Activated naive CD4-positive, alpha-beta T cell treated with anti-CD3 and anti-CD28 coated beads, Interleukin-2, amount 50 U/mL, for 24 hours (primary cell): Measurements from ENCODE around the gene PAFAH1B2.

ENCODE experiments used
- H3K27ac Mint-ChIP-seq: one replicate; pipeline ENCODE4 v1.8.0; 2021; ENCODE audit warnings: mild to moderate bottlenecking, mixed read lengths
- H3K27me3 Mint-ChIP-seq: one replicate; pipeline ENCODE4 v1.8.0; 2021; ENCODE audit warnings: mixed read lengths
- H3K36me3 Mint-ChIP-seq: one replicate; pipeline ENCODE4 v1.8.0; 2021; ENCODE audit warnings: mixed read lengths
- H3K4me1 Mint-ChIP-seq: one replicate; pipeline ENCODE4 v1.8.0; 2021; ENCODE audit warnings: mixed read lengths
- H3K4me3 Mint-ChIP-seq: one replicate; pipeline ENCODE4 v1.8.0; 2021; ENCODE audit warnings: mild to moderate bottlenecking, mixed read lengths
- H3K9me3 Mint-ChIP-seq: one replicate; pipeline ENCODE4 v1.8.0; 2021; ENCODE audit warnings: mixed read lengths

PAFAH1B2 gene

DNA sequence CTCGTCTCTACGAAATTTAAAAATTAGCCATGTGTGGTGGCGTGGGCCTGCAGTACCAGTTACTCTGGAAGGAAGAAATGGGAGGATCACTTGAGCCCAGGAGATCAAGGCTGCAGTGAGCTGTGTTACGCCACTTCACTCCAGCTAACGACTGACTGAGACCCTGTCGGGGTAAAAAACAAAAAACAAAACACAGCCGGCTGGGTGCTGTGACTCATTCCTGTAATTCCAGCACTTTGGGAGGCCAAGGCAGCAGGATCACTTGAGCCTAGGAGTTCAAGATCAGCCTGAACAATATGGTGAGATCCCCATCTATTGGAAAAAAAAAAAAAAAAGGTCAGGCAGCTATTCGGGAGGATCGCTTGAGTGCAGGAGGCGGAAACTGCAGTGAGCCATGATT is 2.4 kb downstream of the PAFAH1B2 start:
- no peaks in the 10 kb centered on the region for H3K9me3 Mint-ChIP-seq
- peak overlapping the region; percentile 100 for H3K4me3 Mint-ChIP-seq
- peaks cover 50% of the 10 kb centered on the region for H3K4me1 Mint-ChIP-seq
- no peaks in the 10 kb centered on the region for H3K27me3 Mint-ChIP-seq
- H3K27ac Mint-ChIP-seq, result no peak overlapping the region
- H3K36me3 Mint-ChIP-seq, result peaks cover 4% of the 10 kb centered on the region

DNA sequence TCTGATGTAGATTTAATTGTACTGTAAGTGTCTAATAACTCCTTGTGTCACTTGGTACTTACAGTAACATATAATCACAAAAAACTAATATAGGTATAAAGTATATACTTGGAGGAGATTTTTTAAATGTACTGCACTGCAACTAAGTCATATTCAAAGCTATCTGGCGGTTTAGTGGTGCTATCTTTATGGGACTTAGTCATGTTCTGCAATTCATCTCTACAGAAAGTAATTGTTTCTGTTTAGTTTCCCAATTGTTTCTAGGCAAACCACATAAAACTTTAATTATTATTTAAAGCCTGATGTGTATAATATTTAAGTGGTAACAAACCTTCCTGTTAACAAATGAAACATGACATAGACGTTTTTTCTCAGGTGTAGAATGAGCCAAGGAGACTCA is 8.0 kb downstream of the PAFAH1B2 start:
- no peaks in the 10 kb centered on the region for H3K9me3 Mint-ChIP-seq
- peaks cover 6% of the 10 kb centered on the region for H3K36me3 Mint-ChIP-seq
- H3K27me3 Mint-ChIP-seq, result no peaks in the 10 kb centered on the region
- H3K27ac Mint-ChIP-seq, result no peak overlapping the region
- H3K4me3 Mint-ChIP-seq, result no peak overlapping the region
- peaks cover 36% of the 10 kb centered on the region for H3K4me1 Mint-ChIP-seq

DNA sequence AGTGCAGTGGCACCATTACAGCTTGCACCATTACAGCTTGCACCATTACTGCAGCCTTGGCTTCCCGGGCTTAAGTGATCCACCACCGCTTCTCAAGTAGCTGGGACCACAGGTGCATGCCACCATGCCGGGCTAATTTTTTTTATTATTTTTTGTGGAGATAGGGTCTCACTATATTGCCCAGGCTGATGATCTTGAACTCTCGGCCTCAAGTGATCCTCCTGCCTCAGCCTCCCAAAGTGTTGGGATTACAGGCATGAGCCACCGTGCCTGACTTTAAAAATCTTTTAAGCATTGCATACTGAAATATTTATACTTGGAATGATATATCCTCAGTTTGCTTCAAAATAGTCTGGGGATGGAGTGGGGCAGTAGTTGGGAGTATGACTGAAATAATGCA is 10.4 kb downstream of the PAFAH1B2 start:
- Mint-ChIP-seq H3K36me3 (peaks cover 7% of the 10 kb centered on the region), H3K27ac (no peak overlapping the region), H3K4me1 (peaks cover 38% of the 10 kb centered on the region), H3K9me3 (no peaks in the 10 kb centered on the region), H3K4me3 (no peak overlapping the region), H3K27me3 (no peaks in the 10 kb centered on the region)

GRCh38 chr11:117157507-117157906 is 13.4 kb downstream of the PAFAH1B2 start:
- peaks cover 26% of the 10 kb centered on the region for H3K4me1 Mint-ChIP-seq
- H3K4me3 Mint-ChIP-seq, result no peak overlapping the region
- peak overlapping the region; percentile 35 for H3K27ac Mint-ChIP-seq
- H3K36me3 Mint-ChIP-seq, result peaks cover 2% of the 10 kb centered on the region
- no peaks in the 10 kb centered on the region for H3K27me3 Mint-ChIP-seq
- H3K9me3 Mint-ChIP-seq, result no peaks in the 10 kb centered on the region

DNA sequence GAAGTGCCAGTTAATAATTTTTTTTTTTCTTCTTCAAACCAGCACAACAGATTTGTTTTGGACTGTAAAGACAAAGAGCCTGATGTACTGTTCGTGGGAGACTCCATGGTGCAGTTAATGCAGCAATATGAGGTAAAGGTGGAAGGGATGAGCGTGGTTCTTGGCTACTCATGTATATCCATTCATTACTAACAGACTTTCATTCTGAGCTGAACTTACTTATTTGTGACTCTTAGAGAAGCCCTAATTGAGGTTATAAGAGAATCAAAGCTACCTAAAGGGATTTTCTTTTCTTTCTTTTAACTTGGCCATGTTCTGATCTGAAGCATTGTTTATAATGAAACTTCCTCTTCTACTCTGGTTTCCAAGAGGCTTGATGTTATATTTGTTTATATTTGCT is 15.8 kb downstream of the PAFAH1B2 start:
- Mint-ChIP-seq H3K9me3 (no peaks in the 10 kb centered on the region), H3K4me1 (peaks cover 20% of the 10 kb centered on the region), H3K27me3 (no peaks in the 10 kb centered on the region), H3K36me3 (peaks cover 2% of the 10 kb centered on the region), H3K4me3 (no peak overlapping the region), H3K27ac (peak overlapping the region; percentile 55)

GRCh38 chr11:117160826-117161225 is 16.7 kb downstream of the PAFAH1B2 start:
- Mint-ChIP-seq H3K27ac (peak overlapping the region; percentile 43), H3K4me3 (no peak overlapping the region), H3K27me3 (no peaks in the 10 kb centered on the region), H3K4me1 (peaks cover 23% of the 10 kb centered on the region), H3K36me3 (peaks cover 5% of the 10 kb centered on the region), H3K9me3 (no peaks in the 10 kb centered on the region)

DNA sequence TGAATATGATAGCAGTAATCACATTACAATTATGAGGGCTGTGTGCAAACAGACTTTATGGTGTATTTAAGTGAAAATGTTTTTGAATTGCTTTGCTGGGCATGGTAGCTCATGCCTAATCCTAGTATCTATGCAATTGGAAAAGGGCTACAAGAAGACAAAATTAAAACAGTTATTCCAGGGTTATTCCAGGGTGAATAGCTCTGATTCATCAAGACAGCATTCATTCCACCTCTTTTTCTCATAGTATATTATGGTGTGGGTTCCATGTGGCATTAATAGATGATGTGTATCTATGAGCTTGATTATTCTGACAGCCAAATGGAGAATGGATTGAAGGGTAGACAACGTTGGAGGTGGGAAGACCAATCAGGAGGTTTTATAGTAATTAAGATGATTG is 22.4 kb downstream of the PAFAH1B2 start:
- Mint-ChIP-seq H3K27ac (no peak overlapping the region), H3K36me3 (peaks cover 3% of the 10 kb centered on the region), H3K9me3 (no peaks in the 10 kb centered on the region), H3K4me3 (no peak overlapping the region), H3K27me3 (no peaks in the 10 kb centered on the region), H3K4me1 (peaks cover 4% of the 10 kb centered on the region)

- no peaks in the 10 kb centered on the region for H3K9me3 Mint-ChIP-seq
- H3K36me3 Mint-ChIP-seq, result peaks cover 3% of the 10 kb centered on the region
- H3K27ac Mint-ChIP-seq, result no peak overlapping the region
- no peak overlapping the region for H3K4me3 Mint-ChIP-seq
- no peaks in the 10 kb centered on the region for H3K27me3 Mint-ChIP-seq
- peaks cover 19% of the 10 kb centered on the region for H3K4me1 Mint-ChIP-seq
These were observed 25.6 kb downstream of the PAFAH1B2 start for GRCh38 chr11:117169736-117170135.

GRCh38 chr11:117170210-117170609 is 26.1 kb downstream of the PAFAH1B2 start:
- Mint-ChIP-seq H3K27ac (peak overlapping the region; percentile 23), H3K9me3 (no peaks in the 10 kb centered on the region), H3K36me3 (peaks cover 3% of the 10 kb centered on the region)

DNA sequence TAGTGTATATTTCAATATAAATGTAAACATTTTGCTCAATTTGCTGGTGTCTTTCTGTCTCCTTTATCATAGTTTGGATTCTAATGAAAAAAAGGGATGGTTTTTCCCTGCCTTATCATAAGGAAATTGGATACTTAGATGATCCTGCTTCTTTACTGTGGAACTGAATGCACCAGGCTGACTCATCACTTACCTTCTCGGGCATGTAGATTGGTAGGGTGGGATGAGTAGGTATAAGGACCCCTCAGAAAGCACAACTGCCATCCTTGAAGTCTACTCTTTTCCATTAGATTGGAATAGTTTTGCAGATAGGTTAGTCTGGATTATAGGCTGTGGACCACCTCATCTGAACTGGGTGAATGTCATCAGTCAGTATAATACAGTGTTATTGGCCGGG is 26.9 kb downstream of the PAFAH1B2 start:
- no peaks in the 10 kb centered on the region for H3K36me3 Mint-ChIP-seq
- peak overlapping the region; percentile 51 for H3K27ac Mint-ChIP-seq

More at GRCh38 chr11:117170210-117170609, 26.1 kb downstream of the PAFAH1B2 start:
- H3K4me1 Mint-ChIP-seq, result peaks cover 19% of the 10 kb centered on the region
- no peaks in the 10 kb centered on the region for H3K27me3 Mint-ChIP-seq
- H3K4me3 Mint-ChIP-seq, result no peak overlapping the region

DNA sequence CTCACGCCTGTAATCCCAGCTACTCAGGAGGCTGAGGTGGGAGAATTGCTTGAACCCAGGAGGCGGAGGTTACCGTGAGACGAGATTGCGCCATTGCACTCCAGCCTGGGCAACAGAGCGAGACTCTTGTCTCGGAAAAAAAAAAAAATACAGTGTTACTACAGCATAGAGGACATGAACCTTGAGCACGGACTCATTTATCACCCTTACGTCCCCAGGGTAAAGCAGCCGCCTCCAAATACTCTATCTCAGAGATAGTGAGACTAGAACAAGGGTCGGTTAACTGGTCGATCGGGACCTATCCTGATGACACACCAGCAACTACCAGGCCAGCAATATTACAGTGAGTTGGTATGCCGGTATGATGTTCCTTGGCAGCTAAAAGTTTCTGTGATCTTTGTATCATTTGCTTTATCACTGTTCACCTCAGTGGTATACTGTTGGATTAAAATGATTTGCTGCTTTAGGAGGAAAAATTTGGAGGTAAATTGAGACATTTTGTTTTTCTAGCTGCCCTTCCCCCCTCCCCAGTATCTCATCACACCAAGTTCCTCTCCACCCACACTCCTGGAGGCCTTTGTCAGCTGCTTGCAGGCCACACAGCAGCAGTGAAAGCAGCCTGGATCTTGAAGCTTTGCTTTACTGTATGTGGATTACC is 27.4 kb downstream of the PAFAH1B2 start:
- Mint-ChIP-seq H3K4me1 (peaks cover 15% of the 10 kb centered on the region), H3K36me3 (no peaks in the 10 kb centered on the region), H3K27ac (no peak overlapping the region)

More for the DNA sequence above, 26.9 kb downstream of the PAFAH1B2 start:
- H3K4me1 Mint-ChIP-seq, result peaks cover 15% of the 10 kb centered on the region
- H3K4me3 Mint-ChIP-seq, result no peak overlapping the region
- no peaks in the 10 kb centered on the region for H3K9me3 Mint-ChIP-seq
- no peaks in the 10 kb centered on the region for H3K27me3 Mint-ChIP-seq

GRCh38 chr11:117172724-117173421 is 28.8 kb downstream of the PAFAH1B2 start:
- peak overlapping the region; percentile 41 for H3K27ac Mint-ChIP-seq

More for the DNA sequence above, 27.4 kb downstream of the PAFAH1B2 start:
- Mint-ChIP-seq H3K4me3 (no peak overlapping the region), H3K9me3 (no peaks in the 10 kb centered on the region), H3K27me3 (no peaks in the 10 kb centered on the region)

DNA sequence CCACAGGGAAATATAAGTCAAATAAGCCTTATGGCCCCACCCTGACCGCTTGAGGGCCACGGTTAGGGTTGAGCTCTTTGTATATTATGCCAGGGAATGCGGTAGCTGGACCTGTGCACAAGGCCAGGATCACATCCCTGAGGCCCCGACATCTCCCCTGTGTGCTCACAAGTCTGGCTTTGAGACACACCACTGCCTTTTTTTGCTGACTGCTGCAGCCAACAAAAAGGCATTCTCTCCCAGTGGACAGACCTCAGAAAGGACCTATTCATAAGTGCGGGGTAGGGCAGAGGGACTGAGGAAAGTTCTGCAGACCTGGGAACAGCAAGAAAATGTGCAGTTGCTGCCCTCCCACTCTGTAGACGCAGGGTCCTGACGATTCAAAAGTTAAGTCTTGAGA is 31.0 kb downstream of the PAFAH1B2 start:
- Mint-ChIP-seq H3K27me3 (no peaks in the 10 kb centered on the region), H3K9me3 (no peaks in the 10 kb centered on the region), H3K27ac (no peak overlapping the region), H3K4me3 (no peak overlapping the region), H3K4me1 (peaks cover 32% of the 10 kb centered on the region), H3K36me3 (no peaks in the 10 kb centered on the region)

More at GRCh38 chr11:117172724-117173421, 28.8 kb downstream of the PAFAH1B2 start:
- no peaks in the 10 kb centered on the region for H3K27me3 Mint-ChIP-seq
- no peaks in the 10 kb centered on the region for H3K36me3 Mint-ChIP-seq
- no peaks in the 10 kb centered on the region for H3K9me3 Mint-ChIP-seq
- peaks cover 19% of the 10 kb centered on the region for H3K4me1 Mint-ChIP-seq
- no peak overlapping the region for H3K4me3 Mint-ChIP-seq

- Mint-ChIP-seq H3K9me3 (no peaks in the 10 kb centered on the region), H3K4me3 (no peak overlapping the region), H3K4me1 (peaks cover 39% of the 10 kb centered on the region), H3K36me3 (no peaks in the 10 kb centered on the region), H3K27ac (no peak overlapping the region), H3K27me3 (no peaks in the 10 kb centered on the region)
These were observed 31.7 kb downstream of the PAFAH1B2 start for GRCh38 chr11:117175781-117176180.

DNA sequence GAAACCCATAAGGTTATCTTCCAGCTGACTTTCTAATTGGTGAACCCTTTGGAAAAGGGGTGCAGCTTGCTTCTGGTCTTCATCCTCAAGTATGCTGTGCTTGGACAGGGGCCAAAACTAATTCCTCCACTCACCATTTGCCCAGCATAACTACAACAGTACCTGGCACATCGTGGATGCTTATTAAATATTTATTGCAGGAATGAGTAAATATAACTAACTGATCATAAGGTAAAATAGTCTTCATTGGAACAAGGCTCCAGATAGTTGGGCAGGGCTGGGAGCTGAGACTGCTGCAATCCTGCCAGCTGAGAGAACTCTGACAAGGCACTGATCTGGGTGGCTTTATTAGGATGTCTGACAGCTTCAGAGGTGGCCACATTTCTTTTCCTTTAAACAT is 32.1 kb downstream of the PAFAH1B2 start:
- no peaks in the 10 kb centered on the region for H3K9me3 Mint-ChIP-seq
- H3K4me1 Mint-ChIP-seq, result peaks cover 43% of the 10 kb centered on the region
- H3K36me3 Mint-ChIP-seq, result no peaks in the 10 kb centered on the region
- no peak overlapping the region for H3K27ac Mint-ChIP-seq
- no peak overlapping the region for H3K4me3 Mint-ChIP-seq
- H3K27me3 Mint-ChIP-seq, result no peaks in the 10 kb centered on the region

DNA sequence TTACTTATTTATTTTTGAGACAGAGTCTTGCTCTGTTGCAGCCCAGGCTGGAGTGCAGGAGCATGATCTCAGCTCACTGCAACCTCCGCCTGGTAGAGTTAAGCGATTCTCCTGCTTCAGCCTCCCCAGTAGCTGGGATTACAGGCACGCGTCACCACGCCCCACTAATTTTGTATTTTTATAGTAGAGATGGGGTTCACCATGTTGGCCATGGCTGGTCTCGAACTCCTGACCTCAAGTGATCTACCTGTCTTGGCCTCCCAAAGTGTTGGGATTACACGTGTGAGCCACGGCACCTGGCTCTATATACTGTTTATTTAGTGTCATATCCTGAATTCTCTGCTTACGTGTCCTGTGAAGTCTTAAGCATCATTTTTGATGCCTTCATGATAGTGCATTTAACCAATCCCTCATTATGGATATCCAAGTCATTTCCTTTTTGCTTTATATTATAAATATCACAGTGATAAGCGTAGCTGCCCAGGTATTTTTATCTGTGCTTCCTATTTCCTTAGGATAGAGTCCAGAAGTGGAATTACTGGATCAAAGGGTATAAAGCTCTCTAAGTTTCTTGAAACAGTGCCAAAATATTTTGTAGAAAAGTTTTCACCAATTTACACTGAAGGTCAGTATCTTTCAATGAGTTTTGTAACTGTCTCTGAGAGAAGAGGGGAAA is 33.6 kb downstream of the PAFAH1B2 start:
- Mint-ChIP-seq H3K36me3 (no peaks in the 10 kb centered on the region), H3K9me3 (no peaks in the 10 kb centered on the region), H3K27ac (peak overlapping the region; percentile 84), H3K4me1 (peaks cover 36% of the 10 kb centered on the region), H3K27me3 (no peaks in the 10 kb centered on the region), H3K4me3 (peak overlapping the region; percentile 92)
